HUDEP-2 (cell line): ENCODE measurements around the gene HPN.
A peak's percentile ranks its signal among the peaks of the same experiment; 100 is the strongest.
"Not testable (repeated sequence)": the region's sequence is repeated elsewhere in the genome, so short reads cannot be mapped to it uniquely, and the experiment has no call there.

Experiments
- DNase-seq, 76 experiments: peaks; one replicate each; lab custom pipeline; 2025; ENCODE audit not compliant: unreplicated experiment in 76 of 76; lab: John Stamatoyannopoulos, UW

HPN gene

DNA sequence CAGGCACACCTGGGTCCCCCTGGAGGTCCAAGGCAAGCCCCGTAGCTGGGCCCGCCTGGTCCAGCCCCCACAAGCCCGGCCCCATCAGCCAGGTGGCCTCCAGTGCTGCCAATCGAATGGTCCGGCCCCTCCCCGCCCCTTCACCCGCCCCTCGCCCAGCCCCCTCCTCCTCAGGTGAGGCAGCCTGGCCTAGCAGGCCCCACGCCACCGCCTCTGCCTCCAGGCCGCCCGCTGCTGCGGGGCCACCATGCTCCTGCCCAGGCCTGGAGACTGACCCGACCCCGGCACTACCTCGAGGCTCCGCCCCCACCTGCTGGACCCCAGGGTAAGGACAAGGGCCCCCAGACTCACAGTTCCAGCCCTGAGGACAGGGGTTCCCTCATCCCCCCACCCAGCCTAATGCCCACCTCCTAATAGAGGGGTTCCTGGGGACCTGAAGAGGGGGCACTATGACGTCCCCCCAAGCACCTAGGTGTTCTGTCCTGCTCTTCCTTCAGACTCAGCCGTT, at the start of gene HPN:
Gene HPN, plus strand, starts transcription at position 174 of the 508 bp plus-strand sequence. CDS start 786 bp downstream, outside the sequence.
- DNase-seq: no peak

GRCh38 chr19:34992582-34992981, 48.9 kb upstream of the HPN start:
- DNase-seq: not testable (repeated sequence)

DNA sequence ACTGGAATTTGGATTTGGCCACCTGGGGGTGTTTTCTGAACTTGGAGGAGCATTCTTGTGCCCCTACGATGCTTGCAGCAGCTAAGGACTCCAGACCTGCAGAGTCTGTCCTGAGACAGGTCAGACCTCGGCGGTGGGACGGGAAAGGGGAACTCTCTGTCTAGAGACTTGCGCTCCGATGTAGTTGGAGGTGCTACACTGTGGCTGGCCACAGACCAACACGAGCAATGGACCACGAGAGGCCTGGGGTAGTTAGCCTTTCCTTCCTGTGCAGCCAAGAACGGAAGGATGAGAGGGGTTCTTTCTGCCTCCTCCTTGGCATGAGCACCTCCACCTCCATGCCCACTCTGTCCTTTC, 47.3 kb upstream of the HPN start:
- no peak for DNase-seq

DNA sequence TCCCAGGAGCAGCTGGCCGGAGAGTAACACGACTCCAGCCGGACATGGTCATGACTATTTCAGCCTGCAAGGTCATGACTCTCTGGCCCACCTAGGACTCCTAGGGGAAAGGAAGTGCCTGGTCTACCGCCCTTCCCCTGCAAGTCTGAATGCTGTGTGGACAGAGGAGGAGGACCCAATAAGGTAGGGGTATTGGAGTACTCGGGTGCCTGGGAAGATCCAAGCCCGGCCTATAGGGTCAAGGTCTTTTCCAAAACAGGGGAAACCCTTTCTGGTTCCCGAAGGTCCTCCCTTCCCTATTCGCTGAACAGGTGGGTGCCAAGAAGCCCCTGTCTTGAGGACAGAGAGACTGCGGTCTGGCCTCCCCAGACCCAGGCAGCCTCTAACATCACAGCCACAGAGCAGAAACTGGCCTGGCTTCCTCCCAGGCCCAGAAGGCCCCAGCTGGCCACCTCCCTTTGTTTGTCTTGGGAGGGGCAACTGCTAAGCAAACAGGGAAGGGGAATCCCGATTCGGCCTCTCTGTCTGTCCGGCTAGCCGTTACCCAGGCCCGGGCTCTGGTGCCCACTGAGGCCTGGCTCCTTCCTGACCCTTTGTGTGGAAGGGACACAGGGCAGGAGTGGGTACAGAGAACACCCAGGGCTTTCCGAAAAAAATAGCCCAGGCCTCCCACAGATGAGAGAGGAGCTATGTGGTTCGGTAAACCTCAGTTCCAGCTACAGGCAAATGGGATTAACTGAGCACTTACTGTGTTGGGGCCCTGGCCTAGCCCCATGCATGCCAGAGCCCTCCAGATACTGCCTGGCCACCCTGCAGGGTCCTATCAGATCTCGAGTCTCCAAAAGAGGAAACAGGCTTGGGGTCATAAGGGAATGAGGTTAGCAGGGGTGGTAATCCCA, 46.6 kb upstream of the HPN start:
- no peak for DNase-seq

- no peak for DNase-seq
Measured at GRCh38 chr19:34995551-34995950, 46.0 kb upstream of the HPN start.

DNA sequence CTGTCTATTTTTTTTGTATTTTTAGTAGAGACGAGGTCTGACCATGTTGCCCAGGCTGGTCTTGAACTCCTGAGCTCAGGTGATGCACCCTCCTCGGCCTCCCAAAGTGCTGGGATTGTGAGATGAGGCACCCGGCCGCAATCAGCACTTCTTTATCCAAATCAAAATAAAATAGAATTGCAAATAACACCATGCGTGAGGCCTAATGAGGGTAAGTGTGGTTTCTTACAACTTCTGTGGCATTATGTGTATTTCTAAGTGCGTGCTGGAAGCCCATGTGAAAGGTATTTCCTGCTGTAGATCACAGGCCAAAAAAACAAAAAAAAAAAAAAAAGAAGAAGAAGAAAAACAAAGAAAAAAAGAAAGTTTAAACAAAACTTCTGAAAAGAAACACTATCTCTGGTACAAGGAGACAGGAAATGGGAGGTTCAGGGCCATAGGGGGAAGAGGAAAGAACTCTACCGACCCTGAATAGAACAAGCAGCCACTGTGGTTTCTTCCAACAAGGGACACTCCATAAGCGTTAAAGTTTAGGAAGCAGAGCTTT, 44.4 kb upstream of the HPN start:
- no peak for DNase-seq

GRCh38 chr19:34998224-34998623, 43.3 kb upstream of the HPN start:
- DNase-seq: not testable (repeated sequence)

DNA sequence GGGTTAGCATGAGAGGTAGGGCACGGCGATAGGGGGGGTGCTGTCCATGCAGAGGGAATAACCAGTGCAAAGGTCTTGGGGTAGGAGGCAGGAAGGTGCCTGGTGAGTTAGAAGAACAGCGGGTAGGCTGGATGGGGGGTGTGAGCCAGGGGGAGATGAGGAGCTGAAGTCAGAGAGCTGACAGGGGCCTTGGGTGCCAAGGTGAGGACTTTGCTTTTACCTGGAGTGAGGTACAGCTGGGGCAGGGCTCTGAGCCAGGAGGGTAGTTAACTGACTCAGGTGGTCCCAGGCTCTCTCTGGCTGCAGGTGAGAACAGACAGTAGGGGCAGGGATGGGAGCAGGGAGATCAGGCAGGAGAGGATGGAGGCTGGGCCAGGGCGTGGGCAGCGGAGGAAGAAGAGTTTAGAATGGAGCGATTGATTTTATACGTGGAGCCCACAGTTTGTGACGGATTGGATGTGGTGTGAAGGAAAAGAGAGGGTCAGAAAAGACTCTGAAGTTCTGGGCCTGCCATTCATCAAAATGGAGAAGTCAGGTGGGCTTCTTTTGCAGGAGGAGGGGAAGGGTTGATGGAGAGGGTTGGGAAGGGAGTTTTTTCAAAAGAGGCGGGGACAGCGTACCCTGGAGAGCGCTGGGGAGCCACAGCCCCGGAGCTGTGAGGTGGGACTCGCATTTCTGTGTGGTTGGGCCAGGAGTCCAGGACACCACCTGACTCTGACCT, 42.6 kb upstream of the HPN start:
- no peak for DNase-seq

GRCh38 chr19:34999498-35000337, 41.8 kb upstream of the HPN start, which contains the start of gene GRAMD1A:
GRAMD1A (plus strand) TSS chr19:35000323; CDS start chr19:35000479, 156 bp downstream.
- DNase-seq: peak in 62 of 76 experiments; percentile 5 to 85 (median 58)

DNA sequence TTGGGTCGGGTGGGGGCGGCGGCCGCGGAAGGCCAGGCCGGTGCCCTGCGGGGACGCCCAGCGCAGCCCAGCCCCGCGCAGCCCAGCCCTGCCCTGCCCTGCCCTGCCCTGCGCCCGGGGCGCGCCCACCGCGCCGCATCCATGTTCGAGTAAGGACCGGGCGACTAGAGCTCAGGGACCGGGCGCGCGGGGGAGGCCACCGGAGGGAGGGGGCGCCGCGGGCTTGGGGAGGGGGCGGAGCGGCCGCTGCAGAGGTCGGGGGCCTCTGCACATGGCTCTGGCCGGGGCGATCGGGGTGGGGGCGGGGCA, 41.2 kb upstream of the HPN start:
- DNase-seq: peak in 8 of 76 experiments; percentile 16 to 79 (median 51)

DNA sequence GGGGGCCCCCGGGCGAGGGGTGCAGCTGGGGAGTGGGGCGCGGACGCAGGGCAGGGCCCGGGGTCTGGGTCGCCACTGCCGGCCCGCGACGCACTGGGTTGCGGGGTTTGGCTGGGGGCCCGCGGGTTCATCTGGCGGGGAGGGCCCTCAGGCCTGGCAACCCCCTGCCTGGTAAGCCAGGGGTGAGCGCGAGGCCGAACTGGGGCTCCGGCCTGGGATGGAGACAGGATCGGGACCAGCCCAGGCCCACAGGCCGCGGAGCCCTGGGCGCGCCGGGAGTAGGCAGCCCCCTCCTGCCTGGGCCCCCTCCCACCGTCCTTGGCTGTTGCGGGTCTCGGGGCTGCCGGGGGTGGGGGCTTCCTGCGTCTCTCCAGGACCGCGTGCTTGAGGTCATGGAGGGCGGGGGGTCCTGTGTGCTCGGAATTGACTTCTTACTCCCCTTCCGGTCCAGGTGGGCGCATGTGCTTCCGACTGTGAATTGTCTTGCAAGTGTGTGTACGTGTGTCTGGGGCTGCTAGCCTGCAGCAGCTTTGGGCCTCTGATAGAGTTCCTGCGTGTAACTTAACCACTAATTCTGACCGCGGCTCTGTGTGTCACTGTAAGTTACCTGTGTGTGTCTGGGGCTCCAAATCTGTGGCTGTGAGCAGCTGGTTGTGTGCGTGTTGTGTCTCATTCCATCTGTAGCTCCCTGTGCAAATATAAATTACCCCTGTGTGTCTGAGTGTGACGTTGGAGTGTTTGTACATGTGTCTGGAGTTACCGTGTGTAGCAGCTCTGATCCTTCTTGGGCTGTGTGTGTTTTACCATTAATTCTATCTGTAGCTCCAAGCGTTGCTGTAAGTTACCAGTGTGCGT, 40.6 kb upstream of the HPN start:
- DNase-seq: peak in 35 of 76 experiments; percentile 5 to 62 (median 21)

DNA sequence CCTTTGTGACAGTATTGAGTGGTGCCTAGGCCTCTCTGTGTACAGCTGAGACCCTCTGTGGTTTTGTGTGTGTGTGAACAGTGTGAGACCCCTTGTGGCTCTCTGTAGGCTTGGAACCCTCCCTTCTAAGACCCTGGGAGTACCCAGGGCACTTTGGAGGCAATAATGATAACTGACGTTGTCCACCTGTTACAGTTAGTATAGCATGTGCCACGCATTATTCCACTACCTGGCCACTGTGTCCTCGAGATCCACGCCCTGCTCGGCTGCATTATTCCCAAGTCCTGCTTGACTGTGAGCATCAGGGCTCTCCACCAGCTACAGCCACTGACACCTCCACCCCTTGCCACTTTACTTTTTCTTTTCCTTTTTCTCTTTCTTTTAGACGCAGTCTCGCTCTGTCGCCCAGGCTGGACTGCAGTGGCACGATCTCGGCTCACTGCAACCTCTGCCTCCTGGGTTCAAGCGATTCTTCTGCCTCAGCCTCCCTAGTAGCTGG, 39.4 kb upstream of the HPN start:
- no peak for DNase-seq

DNA sequence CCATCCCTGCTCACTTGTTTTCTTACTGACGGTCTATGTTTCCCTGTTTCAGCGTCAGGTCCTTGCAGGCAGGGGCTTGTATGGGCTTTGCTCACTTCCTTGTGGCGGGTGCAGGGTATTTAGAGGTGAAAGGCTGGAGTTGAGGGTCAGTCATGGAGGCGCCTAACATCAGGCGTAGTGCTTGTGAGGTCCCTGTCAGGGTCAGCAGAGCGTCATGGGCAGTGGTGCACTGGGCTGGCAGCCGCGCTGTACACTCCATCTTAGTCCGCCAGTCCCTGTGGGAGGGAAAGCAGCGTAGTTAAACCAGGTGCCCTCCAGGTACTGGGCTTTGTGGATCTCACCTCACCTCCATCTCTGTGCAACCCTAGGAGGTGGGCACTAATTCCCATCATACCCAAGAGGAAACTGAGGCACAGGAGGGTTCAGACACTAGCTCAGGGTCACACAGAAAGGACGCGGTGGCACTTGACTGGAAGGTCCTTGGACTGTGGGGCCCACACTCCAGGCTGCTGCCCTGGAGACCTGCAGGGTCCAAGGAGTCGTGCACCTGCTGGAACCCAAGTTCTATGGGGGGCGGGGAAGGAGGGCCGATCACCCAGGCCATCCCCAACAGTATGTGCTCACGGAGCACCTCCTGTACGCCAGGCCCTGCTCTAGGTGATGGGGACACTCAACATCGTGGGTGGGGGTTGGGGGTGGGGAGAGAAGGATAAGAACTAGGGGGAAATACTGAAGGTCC, 36.8 kb upstream of the HPN start:
- DNase-seq: no peak

DNA sequence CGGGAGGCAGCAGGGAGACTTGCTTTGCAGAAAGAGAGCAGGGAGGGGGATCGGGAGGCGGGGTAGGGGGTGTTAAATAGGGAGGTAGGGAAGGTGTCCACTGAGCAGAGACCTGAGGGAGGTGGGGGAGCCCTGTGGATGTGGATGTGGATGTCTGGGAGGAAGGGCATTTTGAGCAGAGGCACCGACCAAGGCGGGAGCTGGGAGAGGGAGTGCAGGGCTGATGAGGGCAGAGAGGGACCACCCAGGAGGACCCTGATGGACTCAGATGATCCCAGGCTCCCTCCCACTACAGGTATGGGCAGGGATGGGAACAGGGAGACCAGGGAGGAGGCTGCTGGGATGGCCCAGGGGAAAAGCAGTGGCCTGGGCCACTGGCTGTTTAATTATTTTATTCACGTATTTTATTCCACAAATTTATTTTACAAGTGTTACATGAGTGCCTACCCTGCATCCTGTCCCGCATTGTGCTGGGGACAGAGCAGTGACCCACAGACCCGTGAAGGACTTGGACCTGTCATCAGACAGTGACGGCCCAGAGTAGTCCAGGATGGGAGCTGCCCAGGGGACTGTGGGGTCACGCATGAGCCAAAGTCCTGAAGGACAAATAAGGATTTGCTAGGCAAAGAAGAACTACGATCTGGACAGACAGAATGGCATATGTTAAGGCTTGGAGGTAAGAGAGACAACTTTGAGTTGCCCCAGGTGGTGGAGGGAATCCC, 36.1 kb upstream of the HPN start:
- DNase-seq: no peak

- DNase-seq: not testable (repeated sequence)
Measured at GRCh38 chr19:35006007-35006341, 35.5 kb upstream of the HPN start.

GRCh38 chr19:35006342-35006998, 35.1 kb upstream of the HPN start:
- DNase-seq: no peak

- DNase-seq: no peak
Measured at GRCh38 chr19:35006999-35007365, 34.5 kb upstream of the HPN start.

- DNase-seq: not testable (repeated sequence)
Measured at GRCh38 chr19:35007427-35007826, 34.1 kb upstream of the HPN start.
